ENCODE data around the gene PDIA2.
"Not testable (repeated sequence)": the region's sequence is repeated elsewhere in the genome, so short reads cannot be mapped to it uniquely, and the experiment has no call there.

The PDIA2 gene

GRCh38 chr16:301950-302349, 19.0 kb downstream of the PDIA2 start:
- no peak for DNase-seq

DNA sequence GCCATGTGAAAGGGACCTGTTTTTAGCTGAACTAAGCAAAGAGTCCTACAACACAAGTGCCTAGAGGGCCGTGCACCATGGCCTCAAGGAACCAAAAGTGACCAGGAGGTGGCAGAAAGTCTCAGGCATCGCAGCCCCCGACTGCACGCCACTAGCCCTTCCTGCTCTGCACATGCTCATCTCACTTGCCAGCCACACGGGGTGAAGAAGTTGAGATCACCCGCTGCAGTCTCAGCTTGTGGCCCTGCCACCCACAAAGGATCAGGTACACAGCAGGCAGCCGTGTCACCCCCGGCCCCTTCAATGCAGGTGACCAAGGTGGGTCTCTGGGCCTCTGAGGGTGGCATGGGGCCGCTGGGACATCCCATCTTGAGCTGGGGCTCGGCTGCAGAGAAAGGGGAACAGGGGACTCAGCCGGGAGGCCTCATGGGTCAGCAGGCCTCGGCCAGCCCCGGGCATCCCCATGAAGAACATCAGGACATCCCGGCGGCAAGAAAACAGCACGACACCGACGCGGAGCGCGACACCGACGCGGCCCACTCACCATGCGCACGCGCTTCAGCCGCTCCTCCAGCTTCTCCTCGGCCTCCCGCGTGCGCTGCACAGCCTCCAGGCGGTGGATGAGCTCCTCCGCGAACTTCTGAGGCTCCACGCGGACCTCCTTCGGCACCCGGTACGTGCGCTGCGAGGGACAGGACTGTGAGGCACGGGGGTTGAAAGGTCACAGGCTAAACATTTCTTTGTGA, 21.0 kb downstream of the PDIA2 start:
- no peak for DNase-seq

DNA sequence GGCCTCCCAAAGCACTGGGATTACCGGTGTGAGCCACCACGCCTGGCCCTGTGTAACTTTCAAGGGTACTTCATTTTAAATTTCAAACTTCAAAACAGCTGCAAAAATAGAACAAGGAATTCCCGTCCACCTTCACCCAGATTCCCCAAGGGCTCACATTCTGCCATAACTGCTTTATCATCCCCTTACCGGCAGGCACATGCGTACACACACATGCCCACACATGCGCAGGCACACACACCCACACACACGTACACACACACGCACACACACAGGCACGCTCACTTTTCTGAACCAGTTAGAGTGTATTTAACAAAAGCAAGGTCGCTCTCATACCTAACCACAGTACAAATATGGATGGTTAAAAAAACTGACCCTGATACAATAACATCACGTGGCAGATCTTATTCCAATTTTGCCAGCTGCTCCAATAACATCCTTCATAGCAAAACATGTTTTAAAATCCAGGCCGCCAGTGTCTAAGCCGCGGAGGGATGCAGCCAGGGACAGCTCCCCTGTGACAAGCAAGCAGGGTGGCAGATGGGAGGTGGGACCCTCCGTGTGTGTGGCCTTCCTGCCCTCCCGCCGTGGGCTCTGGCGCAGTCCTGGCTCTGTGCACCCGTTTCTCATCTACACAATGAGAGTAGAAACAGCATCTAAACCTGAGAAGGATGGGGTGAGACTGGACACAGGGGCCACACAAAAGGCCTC, 23.1 kb downstream of the PDIA2 start:
- no peak for DNase-seq

- DNase-seq = no peak
These were observed 24.0 kb downstream of the PDIA2 start for GRCh38 chr16:306911-307370.

DNA sequence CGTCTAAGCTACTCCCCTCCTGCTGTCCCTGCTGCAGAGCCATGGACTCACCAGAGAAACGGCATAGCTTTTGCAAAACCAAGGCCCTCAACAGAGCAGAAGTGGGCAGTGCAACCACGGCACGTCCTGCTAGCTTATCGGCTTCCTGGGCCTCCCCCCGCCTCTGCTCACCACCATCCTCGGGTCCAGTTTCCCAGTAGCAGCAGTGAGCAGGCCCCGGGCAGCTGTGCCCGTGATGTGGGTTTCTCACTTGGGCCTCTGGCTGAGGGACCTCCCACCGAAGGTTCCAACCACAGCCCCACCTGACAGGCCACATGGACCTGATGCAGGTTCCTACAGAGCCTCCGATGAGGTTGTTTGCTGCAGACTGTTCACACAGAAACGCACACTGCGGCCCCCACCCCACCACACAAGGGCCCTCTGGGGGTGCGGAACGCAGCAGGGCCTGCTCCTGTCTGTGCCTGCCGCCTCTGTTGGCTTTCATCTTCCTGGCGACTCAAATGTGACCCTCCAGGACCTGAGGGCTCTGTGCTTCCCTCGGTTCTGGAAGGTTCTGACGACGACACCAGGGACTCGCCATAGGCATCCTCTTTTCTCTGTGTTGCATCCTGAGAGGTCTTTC, 24.8 kb downstream of the PDIA2 start:
- DNase-seq = no peak

GRCh38 chr16:309476-309875, 26.5 kb downstream of the PDIA2 start:
- no peak for DNase-seq

GRCh38 chr16:311725-312124, 28.8 kb downstream of the PDIA2 start:
- DNase-seq = no peak

DNA sequence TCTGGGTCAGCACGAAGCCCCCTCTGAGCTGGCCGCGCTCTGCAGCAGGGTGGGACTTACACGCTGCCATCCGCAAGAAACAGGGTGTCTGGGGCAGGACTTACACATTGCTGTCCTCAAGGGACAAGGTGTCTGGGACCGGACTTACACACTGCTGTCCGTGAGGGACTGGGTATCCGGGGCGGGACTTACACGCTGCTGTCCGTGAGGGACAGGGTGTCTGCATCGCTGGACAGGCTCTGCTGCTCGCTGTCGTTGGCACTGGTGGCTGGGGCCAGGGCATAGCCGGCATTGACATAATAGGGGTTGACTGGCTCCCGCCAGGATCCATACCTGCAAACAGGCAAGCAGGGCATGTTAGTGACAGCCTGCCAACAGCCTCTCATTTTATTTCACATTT, 31.4 kb downstream of the PDIA2 start:
- DNase-seq = no peak

DNA sequence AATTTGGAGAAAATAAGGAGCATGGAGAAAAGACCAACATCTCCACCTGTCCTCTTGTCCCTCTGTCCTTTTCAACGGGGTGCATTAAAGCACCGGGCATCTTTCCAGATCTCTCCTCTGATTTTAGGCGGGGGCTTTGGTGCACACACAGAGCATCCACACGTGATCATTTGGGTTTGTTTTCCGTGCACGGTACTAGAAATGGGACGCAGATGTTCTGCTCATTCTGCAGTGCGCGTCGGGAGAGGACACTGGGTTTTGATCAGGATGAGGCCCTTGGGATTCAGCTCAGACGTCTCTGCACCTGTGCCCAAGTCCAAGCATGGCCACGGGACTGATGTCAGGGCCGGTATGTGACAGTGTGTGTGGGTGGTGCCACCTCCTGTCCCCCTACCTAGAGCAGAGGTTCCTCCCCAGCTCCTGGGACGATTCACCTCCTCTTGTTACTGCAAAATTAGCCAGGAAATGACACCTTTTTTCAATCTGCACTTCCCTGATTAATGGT, 31.9 kb downstream of the PDIA2 start:
- no peak for DNase-seq

GRCh38 chr16:316741-317464, 33.9 kb downstream of the PDIA2 start:
- no peak for DNase-seq

DNA sequence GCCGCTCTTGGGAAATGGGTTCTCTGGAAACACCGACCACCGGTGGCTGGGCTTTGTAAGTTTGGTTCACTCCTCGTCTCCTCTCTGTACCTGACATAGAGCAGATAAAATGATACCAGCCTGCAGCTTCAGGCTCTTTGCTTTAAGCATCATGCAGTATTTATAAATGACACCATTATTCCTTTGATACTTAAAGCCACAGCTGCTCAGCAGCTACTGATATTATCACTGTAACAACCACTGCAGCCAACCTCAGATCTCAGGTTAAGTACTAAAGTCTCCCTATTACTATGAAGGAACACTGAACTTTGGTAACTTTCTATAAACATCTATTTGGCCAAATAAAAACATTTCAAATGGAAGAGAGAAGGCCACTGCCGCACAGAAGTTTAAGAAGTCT, 34.6 kb downstream of the PDIA2 start:
- DNase-seq = no peak

DNA sequence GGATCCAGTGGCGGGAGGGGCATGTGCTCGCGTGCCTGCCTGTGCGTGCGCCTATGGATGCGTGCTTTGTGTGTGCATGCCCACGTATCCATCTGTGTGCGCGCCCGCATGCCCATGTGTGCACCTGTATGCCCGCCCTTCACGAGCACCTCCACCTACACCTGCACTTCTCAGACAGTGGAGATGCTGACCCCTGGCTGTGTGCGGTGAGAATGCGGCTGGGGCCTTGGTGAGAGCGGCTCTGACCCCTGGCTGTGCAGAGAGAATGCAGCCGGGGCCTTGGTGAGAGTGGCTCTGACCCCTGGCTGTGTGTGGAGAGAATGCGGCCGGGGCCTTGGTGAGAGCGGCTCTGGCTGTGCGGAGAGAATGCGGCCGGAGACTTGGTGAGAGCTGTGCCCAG, 35.7 kb downstream of the PDIA2 start:
- no peak for DNase-seq

- DNase-seq = no peak
These were observed 37.2 kb downstream of the PDIA2 start for GRCh38 chr16:320206-320605.

GRCh38 chr16:321532-321931, 38.6 kb downstream of the PDIA2 start:
- DNase-seq = no peak

DNA sequence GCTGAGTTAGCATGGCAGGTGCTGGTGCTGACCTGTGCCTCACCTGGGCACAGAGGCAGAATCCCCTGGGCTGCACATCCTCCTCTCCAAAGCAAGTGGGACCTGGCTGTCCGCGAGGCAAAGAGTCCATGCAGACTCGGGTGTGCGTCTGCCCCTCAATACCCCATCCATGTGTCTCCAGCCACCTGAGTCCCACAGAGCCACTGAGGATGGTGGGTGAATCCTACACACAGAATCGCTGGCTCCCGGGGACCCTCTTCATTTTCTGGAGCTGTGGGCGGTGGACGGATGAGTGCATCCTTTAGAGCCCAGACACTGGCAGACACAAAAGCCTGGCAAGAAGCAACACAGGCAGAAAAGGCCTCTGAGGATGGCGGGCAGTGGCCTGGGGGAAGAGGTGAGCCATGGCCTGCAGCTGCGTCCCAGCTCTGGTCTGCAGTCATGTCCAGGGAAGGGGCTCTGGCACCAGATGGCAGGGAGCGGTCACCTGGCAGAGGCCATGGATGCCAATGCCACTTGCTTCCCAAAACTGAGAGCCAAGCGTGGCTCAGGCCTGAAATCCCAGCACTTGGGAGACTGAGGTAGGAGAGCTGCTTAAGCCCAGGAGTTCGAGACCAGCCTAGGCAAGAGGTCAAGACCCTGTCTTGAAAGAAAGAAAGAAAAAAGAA, 39.6 kb downstream of the PDIA2 start:
- DNase-seq = no peak

DNA sequence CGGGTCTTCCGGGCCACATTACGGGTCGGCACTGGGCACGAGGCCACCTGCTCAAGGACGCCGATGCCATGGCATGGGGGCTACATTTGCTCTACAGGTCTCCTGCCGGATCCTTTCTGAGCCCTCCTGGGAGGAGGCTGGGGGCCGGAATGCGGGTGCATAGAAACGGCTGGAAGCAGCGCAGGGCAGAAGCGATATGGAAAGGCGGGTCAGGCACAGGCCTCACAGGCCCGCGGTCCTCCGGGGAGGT, 41.2 kb downstream of the PDIA2 start:
- DNase-seq = no peak

DNA sequence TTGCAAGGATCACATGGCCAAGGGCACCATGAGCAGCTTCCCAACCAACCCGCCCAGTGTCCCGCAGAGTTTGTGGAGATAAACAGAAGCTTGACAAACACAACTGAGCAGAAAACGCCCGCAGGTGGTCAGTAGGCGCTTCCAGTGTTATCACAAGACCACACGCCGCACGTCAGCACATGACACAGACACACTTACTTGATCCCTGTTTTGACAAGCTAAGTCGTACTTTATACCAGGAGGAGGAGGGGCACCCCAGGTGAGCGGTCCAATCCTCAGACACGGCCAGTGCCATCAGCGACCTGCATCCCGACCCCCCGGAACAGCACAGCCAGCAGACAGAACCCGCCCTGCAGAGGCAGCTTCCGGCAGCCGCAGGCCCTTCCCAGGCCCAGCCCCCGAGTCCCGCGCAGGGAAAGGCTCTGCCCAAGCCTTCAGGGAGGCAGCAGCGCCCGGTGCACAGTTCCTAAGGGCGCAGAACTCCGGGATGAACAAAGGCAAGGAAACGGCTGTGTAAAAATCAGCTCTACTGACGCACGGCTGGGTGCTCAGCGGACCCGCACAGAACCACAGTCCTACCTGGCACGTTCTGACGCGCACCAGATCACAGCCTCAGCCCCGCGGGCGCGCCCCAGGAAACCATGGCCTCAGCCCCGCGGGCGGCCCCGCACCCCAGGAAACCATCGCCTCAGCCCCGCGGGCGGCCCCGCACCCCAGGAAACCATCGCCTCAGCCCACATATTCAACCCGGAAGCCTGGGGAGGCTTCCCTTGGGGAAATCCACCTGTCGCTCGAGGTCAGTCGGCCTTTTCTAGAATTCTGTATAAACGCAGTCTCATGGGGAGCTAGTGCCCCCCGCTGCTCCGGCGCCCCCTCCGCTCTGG, 41.7 kb downstream of the PDIA2 start:
- DNase-seq = peak in 1 of 2 experiments; percentile 51

GRCh38 chr16:325375-326145, 42.6 kb downstream of the PDIA2 start:
- no peak for DNase-seq

- DNase-seq = no peak
These were observed 47.8 kb downstream of the PDIA2 start for GRCh38 chr16:330741-331140.

DNA sequence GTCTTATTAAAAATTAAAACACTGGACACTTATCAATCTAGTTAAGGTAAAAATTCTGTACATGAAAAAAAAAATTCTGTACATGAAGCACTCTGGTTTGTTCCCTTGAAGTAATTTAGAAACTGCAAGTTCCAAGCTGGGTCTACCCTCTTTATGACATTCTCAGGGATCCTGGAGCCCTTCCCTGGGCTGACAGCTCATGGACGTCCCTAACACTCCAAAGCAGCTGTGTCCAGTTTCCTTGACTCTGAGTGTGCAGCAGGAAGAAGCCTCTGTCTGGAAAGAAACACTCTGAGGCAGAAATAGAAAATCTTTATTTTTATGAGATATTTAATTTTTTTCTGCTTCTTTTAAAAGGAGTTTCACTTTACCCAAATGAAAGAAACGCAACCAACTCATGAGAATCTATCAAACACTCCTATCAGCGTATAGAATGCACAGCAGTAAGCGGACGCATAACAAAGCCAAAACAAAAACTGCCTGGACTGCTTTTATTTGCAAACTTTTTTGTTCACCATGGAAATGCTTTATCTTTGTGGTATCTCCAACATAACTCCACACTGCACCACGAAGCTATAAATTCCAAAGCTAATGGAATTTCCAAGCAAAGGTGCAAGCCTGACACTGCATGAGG, 48.3 kb downstream of the PDIA2 start:
- DNase-seq = not testable (repeated sequence)

Measured in NCI-H526 (cell line).